ENCODE data around the gene CSNK1G2. TPM values are rescaled to one million over a fixed set of nuclear protein-coding genes. Genes with fewer than 3 reads are reported as not detected.
A peak's percentile ranks its signal among the peaks of the same experiment; 100 is the strongest.

CSNK1G2 gene
- total and polyA plus RNA-seq, 2 experiments from 2014 or later, result 39.6 to 147 TPM

- Histone ChIP-seq H4K20me1 (replicated peaks; ENCODE audit: insufficient read depth) (peaks cover 16% of the 10 kb centered on the region), H2AFZ (no peak overlapping the region), H3K36me3 (ENCODE audit: insufficient read depth) (peaks cover 6% of the 10 kb centered on the region; the same call in 1 of the 2 replicates), H3K27me3 (ENCODE audit: insufficient read depth) (no peaks in the 10 kb centered on the region), H3K9me2 (ENCODE audit: insufficient read depth) (0 out of 2 replicates have a peak, but pooled peaks cover 4% of the 10 kb centered on the region), H3K4me3 (no peak overlapping the region), H3K27ac (ENCODE audit: low read depth) (no peak overlapping the region), H3F3A (replicated peaks; ENCODE audit: low read depth) (peaks cover 4% of the 10 kb centered on the region; the same call in 1 of the 2 replicates), H3K4me2 (no peak overlapping the region), H3K4me1 (ENCODE audit: insufficient read depth) (no peaks in the 10 kb centered on the region), H3K79me2 (replicated peaks; ENCODE audit: insufficient read depth) (no peaks in the 10 kb centered on the region)
- DNase-seq (ENCODE audit: low spot score), result no peak
- H3K27me3 Mint-ChIP-seq (ENCODE audit: insufficient read depth, low read depth, poor library complexity), result peaks cover 6% of the 10 kb centered on the region
- TF ChIP-seq ZNF462 (CRISPR knock-in tag; IDR thresholded peaks at IDR 0.05) (no peak), ETS1 (IDR thresholded peaks at IDR 0.05) (no peak), CREB1 (CRISPR knock-in tag; IDR thresholded peaks at IDR 0.05; ENCODE audit: low read depth) (no peak), STAT1 (IDR thresholded peaks at IDR 0.05; ENCODE audit: unreplicated experiment) (no peak), NANOG (IDR thresholded peaks at IDR 0.05; ENCODE audit: borderline replicate concordance) (no peak), POLR2AphosphoS5 (IDR thresholded peaks at IDR 0.05; ENCODE audit: low read depth) (no peak), EZH2 (IDR thresholded peaks at IDR 0.05; ENCODE audit: low read depth, unreplicated experiment) (no peak), REST (IDR thresholded peaks at IDR 0.05; ENCODE audit: unreplicated experiment) (no peak), CTCF (conservative IDR thresholded peaks at IDR 0.05; ENCODE audit: low read depth in 2 of 2) (no peak), JUNB (IDR thresholded peaks at IDR 0.05; ENCODE audit: unreplicated experiment) (no peak), EZH2phosphoT487 (IDR thresholded peaks at IDR 0.05; ENCODE audit: unreplicated experiment) (no peak)
- H3K36me3 Mint-ChIP-seq (ENCODE audit: low read depth), result peaks cover 47% of the 10 kb centered on the region
- H3K27ac Mint-ChIP-seq, result no peak overlapping the region
- H3K4me1 Mint-ChIP-seq, result no peaks in the 10 kb centered on the region
- H3K9me3 Mint-ChIP-seq, result peaks cover 6% of the 10 kb centered on the region; the same call in 2 of the 3 replicates
- no peak overlapping the region for H3K4me3 Mint-ChIP-seq
- ATAC-seq, result 0 out of 3 replicates have a peak, but pooled peaks have one; percentile 25
Measured at GRCh38 chr19:1999856-2000515, 59.0 kb downstream of the CSNK1G2 start.

Data from GM23338 (cell line).